Epithelial cell of proximal tubule (primary cell): ENCODE measurements around the gene CWC27. TPM values are rescaled to one million over a fixed set of nuclear protein-coding genes. Genes with fewer than 3 reads are reported as not detected.

Experiments
- DNase-seq: peaks from one replicate; pipeline ENCODE4 v3.0.0-alpha.2; 2011; ENCODE audit warnings: low read depth
- H3K4me3 ChIP-seq: 2 replicates; pipeline ENCODE4 v1.5.1; 2011; ENCODE audit warnings: low read depth, mild to moderate bottlenecking, low read length
- CTCF ChIP-seq: conservative IDR thresholded peaks from 2 replicates; pipeline ENCODE4 v1.5.1; 2012; ENCODE audit warnings: low read depth, mild to moderate bottlenecking, low read length
- total RNA-seq: library from RNA; depleted of rRNA; stranded (reverse); fragments of >200 nt; gene quantifications from 2 replicates; pipeline ENCODE4 v1.2.3, GENCODE V29; 2015

Gene CWC27
- total RNA-seq, 1 donor from 2014 or later: 17.6 TPM

GRCh38 chr5:64749385-64749784, 19.3 kb upstream of the CWC27 start:
- no peak for TF ChIP-seq CTCF
- H3K4me3 ChIP-seq: no peak overlapping the region
- DNase-seq: no peak

GRCh38 chr5:64754066-64754465, 14.7 kb upstream of the CWC27 start:
- TF ChIP-seq CTCF: no peak
- H3K4me3 ChIP-seq: no peak overlapping the region
- DNase-seq: no peak

GRCh38 chr5:64758901-64759300, 9.8 kb upstream of the CWC27 start:
- DNase-seq: no peak
- H3K4me3 ChIP-seq: no peak overlapping the region
- TF ChIP-seq CTCF: no peak

- TF ChIP-seq CTCF: no peak
- no peak overlapping the region for H3K4me3 ChIP-seq
- no peak for DNase-seq
Measured at GRCh38 chr5:64759960-64760660, 8.6 kb upstream of the CWC27 start.

- TF ChIP-seq CTCF: no peak
- no peak overlapping the region for H3K4me3 ChIP-seq
- DNase-seq: no peak
Measured at GRCh38 chr5:64763948-64764503, 4.7 kb upstream of the CWC27 start.

GRCh38 chr5:64765804-64766504, 2.8 kb upstream of the CWC27 start:
- peak; percentile 31 for DNase-seq
- TF ChIP-seq CTCF: no peak
- no peak overlapping the region for H3K4me3 ChIP-seq

GRCh38 chr5:64766941-64767340, 1.8 kb upstream of the CWC27 start:
- no peak for TF ChIP-seq CTCF
- DNase-seq: no peak
- H3K4me3 ChIP-seq: peak overlapping the region; percentile 75
